Parathyroid adenoma (tissue), 2 donors: ENCODE results near the gene DTHD1.

Experiments used
- H2AFZ ChIP-seq: fragments of 300-600 bp; sonication (generic); one replicate; pipeline ENCODE4 v1.7.0; 2017; ENCODE audit warnings: antibody characterized with exemption, mild to moderate bottlenecking
- H3K27ac ChIP-seq: fragments of 300-600 bp; sonication (generic); one replicate; pipeline ENCODE4 v1.7.0; 2017
- H3K27me3 ChIP-seq: fragments of 300-600 bp; sonication (generic); one replicate; pipeline ENCODE4 v1.7.0; 2017; ENCODE audit warnings: low read length; ENCODE audit not compliant: control insufficient read depth, insufficient read depth
- H3K36me3 ChIP-seq: fragments of 300-600 bp; sonication (generic); one replicate; pipeline ENCODE4 v1.7.0; 2017; ENCODE audit warnings: low read length; ENCODE audit not compliant: control insufficient read depth, insufficient read depth
- H3K4me1 ChIP-seq: fragments of 300-600 bp; sonication (generic); one replicate; pipeline ENCODE4 v1.7.0; 2017; ENCODE audit warnings: control low read depth
- H3K4me2 ChIP-seq: fragments of 300-600 bp; sonication (generic); one replicate; pipeline ENCODE4 v1.7.0; 2017; ENCODE audit warnings: low read length
- H3K4me3 ChIP-seq: fragments of 300-600 bp; sonication (generic); one replicate; pipeline ENCODE4 v1.7.0; 2017; ENCODE audit warnings: low read depth, low read length
- H3K79me2 ChIP-seq: fragments of 300-600 bp; sonication (generic); one replicate; pipeline ENCODE4 v1.7.0; 2017; ENCODE audit warnings: control low read depth
- H3K9ac ChIP-seq: fragments of 300-600 bp; sonication (generic); one replicate; pipeline ENCODE4 v1.7.0; 2017; ENCODE audit warnings: mild to moderate bottlenecking
- H3K9me3 ChIP-seq: fragments of 300-600 bp; sonication (generic); one replicate; pipeline ENCODE4 v1.7.0; 2017; ENCODE audit warnings: low read length; ENCODE audit not compliant: control insufficient read depth
- CTCF ChIP-seq: fragments of 300-600 bp; sonication (generic); IDR thresholded peaks from one replicate; pipeline ENCODE4 v1.7.0; 2017; ENCODE audit warnings: antibody characterized with exemption, mild to moderate bottlenecking
- donor health status: primary hyperparathyroidism.

Gene DTHD1

GRCh38 chr4:36301127-36301526 lies 19.7 kb downstream of the DTHD1 start:
- H3K4me1 ChIP-seq = no peaks in the 10 kb centered on the region
- no peak overlapping the region for H3K4me3 ChIP-seq
- TF ChIP-seq CTCF = no peak
- no peak overlapping the region for H3K27ac ChIP-seq
- H3K27me3 ChIP-seq = no peaks in the 10 kb centered on the region
- H3K79me2 ChIP-seq = no peaks in the 10 kb centered on the region
- no peaks in the 10 kb centered on the region for H3K36me3 ChIP-seq
- H3K4me2 ChIP-seq = no peak overlapping the region
- no peaks in the 10 kb centered on the region for H3K9me3 ChIP-seq
- H3K9ac ChIP-seq = no peak overlapping the region
- no peak overlapping the region for H2AFZ ChIP-seq

GRCh38 chr4:36303426-36304137 lies 22.2 kb downstream of the DTHD1 start:
- no peaks in the 10 kb centered on the region for H3K9me3 ChIP-seq
- no peaks in the 10 kb centered on the region for H3K79me2 ChIP-seq

GRCh38 chr4:36304138-36304681 lies 22.8 kb downstream of the DTHD1 start:
- no peaks in the 10 kb centered on the region for H3K9me3 ChIP-seq
- H3K36me3 ChIP-seq = no peaks in the 10 kb centered on the region
- no peak overlapping the region for H3K4me3 ChIP-seq
- TF ChIP-seq CTCF = no peak
- no peak overlapping the region for H3K27ac ChIP-seq
- H3K79me2 ChIP-seq = no peaks in the 10 kb centered on the region
- no peak overlapping the region for H3K9ac ChIP-seq
- no peaks in the 10 kb centered on the region for H3K27me3 ChIP-seq
- H2AFZ ChIP-seq = no peak overlapping the region
- no peak overlapping the region for H3K4me2 ChIP-seq
- no peaks in the 10 kb centered on the region for H3K4me1 ChIP-seq

More at GRCh38 chr4:36303426-36304137, 22.2 kb downstream of the DTHD1 start:
- H3K4me3 ChIP-seq = no peak overlapping the region
- H3K4me2 ChIP-seq = no peak overlapping the region
- no peaks in the 10 kb centered on the region for H3K36me3 ChIP-seq
- H2AFZ ChIP-seq = no peak overlapping the region
- no peak overlapping the region for H3K27ac ChIP-seq
- no peak overlapping the region for H3K9ac ChIP-seq
- no peak for TF ChIP-seq CTCF
- H3K27me3 ChIP-seq = no peaks in the 10 kb centered on the region
- no peaks in the 10 kb centered on the region for H3K4me1 ChIP-seq

GRCh38 chr4:36308150-36308549 lies 26.7 kb downstream of the DTHD1 start:
- Histone ChIP-seq H3K27ac (no peak overlapping the region), H3K36me3 (no peaks in the 10 kb centered on the region), H3K9me3 (no peaks in the 10 kb centered on the region), H3K27me3 (no peaks in the 10 kb centered on the region), H3K4me1 (no peaks in the 10 kb centered on the region), H3K4me2 (no peak overlapping the region), H3K4me3 (no peak overlapping the region), H3K9ac (no peak overlapping the region), H3K79me2 (no peaks in the 10 kb centered on the region), H2AFZ (no peak overlapping the region)
- TF ChIP-seq CTCF = no peak

- no peaks in the 10 kb centered on the region for H3K4me1 ChIP-seq
- no peak overlapping the region for H3K4me3 ChIP-seq
- no peaks in the 10 kb centered on the region for H3K27me3 ChIP-seq
- H3K4me2 ChIP-seq = no peak overlapping the region
- no peaks in the 10 kb centered on the region for H3K9me3 ChIP-seq
- no peaks in the 10 kb centered on the region for H3K79me2 ChIP-seq
- H3K27ac ChIP-seq = no peak overlapping the region
- H3K36me3 ChIP-seq = no peaks in the 10 kb centered on the region
- TF ChIP-seq CTCF = no peak
- H3K9ac ChIP-seq = no peak overlapping the region
- no peak overlapping the region for H2AFZ ChIP-seq
These were observed 28.8 kb downstream of the DTHD1 start for GRCh38 chr4:36310216-36310615.
